CD4-positive, alpha-beta T cell treated with Interferon gamma for 1 hour (primary cell): Measurements from ENCODE around the gene GTPBP2.
"Not testable (repeated sequence)": the region's sequence is repeated elsewhere in the genome, so short reads cannot be mapped to it uniquely, and the experiment has no call there.

Source experiments
- DNase-seq: peaks from one replicate; pipeline ENCODE4 v3.0.0-alpha.2; 2020

The GTPBP2 gene, protein sequence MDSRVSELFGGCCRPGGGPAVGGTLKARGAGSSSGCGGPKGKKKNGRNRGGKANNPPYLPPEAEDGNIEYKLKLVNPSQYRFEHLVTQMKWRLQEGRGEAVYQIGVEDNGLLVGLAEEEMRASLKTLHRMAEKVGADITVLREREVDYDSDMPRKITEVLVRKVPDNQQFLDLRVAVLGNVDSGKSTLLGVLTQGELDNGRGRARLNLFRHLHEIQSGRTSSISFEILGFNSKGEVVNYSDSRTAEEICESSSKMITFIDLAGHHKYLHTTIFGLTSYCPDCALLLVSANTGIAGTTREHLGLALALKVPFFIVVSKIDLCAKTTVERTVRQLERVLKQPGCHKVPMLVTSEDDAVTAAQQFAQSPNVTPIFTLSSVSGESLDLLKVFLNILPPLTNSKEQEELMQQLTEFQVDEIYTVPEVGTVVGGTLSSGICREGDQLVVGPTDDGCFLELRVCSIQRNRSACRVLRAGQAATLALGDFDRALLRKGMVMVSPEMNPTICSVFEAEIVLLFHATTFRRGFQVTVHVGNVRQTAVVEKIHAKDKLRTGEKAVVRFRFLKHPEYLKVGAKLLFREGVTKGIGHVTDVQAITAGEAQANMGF

DNA sequence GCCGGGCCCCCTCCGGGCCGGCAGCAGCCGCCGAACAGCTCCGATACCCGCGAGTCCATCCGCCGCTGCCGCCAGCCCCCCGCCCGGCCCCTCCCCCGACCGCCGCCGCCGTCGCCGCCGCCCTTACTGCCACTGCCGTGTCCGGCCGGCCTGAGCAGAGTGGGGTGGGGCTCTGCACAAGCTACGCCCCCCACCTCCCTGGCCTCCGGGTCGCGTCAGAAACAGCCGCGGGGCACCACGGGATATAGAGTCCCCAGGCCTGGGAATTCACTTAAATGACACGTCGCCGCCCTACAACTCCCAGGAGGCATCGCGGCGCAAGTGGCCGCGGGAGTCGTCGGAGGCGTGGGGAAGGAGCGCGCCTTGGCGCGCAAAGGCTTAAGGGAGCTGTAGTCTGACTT, at the start of gene GTPBP2:
Gene GTPBP2, minus strand, starts transcription at position 161 of the 401 bp plus-strand sequence. Its CDS starts 102 bp downstream, at position 59.
- peak; percentile 96 for DNase-seq

DNA sequence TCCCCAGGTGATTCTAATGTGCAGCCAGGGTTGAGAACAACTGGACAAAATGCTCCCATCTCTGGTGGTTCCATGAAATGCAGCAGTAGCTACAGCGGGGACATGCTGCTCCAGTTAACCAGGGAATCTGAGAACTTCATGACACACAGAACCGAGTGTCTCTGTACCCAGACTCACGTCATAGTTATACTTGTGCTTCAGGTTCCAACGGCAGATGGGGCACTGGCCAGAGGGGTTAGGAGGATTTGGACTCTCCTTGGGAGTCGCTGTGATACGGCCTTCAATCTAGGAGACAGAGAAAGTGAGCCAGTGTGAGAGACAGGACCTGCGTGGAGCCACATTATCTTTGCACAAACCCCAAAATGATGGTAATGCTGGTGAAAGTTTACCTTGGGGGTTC, 49.3 kb upstream of the GTPBP2 start:
- no peak for DNase-seq

DNA sequence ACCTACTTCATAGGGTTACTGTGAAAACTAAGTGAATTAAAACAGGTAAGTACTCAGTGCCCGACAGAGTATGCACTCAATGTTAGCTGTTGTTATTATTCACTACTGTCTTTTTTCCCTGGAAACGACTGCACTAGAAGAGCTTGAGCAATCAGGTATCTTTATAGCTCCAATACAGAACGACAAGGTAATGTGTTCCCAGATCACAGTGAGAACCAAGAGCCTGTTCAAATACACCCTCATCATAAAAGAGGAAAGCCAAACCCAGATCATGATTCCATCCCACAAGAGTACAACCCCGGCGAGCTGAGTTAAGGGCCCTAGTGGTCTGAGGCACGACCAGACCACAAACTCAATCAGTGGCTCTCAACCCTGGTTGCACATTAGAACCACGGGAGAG, 48.7 kb upstream of the GTPBP2 start:
- no peak for DNase-seq

DNA sequence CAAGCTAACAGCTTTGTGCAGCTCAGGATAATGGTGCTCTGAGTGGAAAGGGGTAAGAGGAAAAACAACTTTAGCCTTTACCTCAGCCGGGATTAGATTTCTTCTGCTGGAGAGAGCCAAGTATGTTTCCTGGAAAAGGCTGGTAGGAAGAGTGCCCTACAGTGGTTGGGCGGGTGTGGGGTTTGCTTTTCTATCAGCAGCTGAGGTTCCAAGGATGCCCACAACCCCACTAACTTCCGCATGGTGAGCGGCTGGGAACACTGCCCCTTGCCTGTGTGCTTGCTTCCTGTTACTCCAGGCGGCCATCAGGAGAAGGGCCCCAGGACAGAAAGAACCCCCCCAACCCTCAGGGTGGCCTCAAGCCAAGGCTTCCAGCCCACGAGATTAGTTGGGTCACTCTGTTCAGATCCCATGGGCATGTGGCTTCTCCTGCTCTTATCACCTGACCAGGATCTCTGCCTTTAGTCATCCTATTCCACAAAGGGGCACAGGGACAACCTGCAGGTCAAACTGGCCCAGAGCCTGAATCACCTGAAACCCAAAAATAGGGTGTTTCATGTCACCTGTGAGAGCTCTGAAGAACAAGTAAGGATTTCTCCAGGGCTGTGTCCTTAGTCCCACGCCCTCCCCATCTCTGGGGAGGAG, 48.0 kb upstream of the GTPBP2 start:
- DNase-seq, result no peak

DNA sequence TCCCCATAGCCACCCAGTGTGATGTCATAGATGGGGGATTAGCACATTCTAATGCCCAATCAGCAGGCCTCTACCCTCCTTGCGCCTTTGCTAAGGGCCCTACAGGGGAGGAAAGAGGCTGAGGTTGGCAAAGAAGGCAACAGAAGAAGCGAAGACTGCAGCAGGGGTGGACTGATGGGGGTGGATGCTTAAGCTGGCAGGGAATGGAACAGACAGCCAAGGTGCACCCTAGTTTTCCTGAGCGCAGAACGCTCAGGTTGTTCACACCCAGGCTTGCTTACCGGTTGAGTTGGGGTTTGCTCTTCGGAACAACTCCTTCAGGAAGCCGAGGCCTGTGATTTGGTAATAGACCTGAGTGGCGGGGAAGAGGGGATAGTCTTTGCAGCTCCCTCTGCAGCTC, 45.9 kb upstream of the GTPBP2 start:
- DNase-seq, result no peak

DNA sequence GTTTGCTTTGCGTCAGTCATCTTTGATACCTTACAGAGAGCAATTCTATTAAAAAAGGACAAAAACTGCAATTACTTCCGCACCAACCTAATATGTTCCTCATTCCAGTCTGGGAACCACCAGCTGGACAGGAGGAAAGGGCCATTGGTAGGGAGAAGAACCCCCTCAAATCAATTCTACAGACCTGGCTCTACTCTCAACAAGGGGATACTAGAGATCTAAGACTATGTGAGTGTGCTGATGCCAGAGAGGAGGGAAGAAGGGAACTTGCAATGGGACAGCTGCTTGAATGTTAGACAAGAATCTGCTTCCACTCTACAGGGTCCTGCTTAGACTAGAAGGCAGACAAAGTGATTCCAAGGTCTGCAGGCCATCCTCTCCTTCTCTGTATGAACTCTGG, 45.2 kb upstream of the GTPBP2 start:
- DNase-seq, result no peak

DNA sequence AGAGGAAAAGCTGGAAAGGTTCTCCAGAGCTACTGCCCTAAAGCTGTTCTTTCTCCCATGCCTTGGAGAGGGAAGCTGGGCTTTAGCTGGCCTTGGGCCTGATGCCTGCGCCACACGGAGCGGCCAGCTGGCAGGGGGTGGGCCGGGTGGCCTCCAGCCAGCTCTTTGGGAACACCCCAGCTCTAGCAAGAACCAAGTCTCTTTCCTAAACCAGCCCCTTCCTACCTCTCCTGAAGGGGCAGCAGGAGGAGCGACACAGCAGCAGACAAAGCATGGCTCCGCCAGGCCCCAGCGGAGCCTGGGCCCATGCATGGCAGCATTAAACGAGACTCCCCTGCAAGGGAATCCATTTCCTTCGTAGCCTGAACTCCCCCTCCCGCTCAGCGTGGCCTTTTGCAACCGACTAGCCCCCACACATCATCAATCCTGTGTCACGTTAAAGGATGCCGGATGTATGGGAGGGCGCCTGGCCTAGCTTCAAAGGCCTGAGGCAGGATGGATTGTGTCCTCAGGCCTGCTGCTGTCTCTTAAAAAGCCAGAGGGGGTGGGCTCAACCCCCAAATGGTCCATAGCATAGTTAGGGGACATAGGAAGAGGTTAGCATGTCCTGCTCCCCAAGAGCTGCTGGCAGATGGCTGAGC, 44.5 kb upstream of the GTPBP2 start:
- DNase-seq, result no peak

DNA sequence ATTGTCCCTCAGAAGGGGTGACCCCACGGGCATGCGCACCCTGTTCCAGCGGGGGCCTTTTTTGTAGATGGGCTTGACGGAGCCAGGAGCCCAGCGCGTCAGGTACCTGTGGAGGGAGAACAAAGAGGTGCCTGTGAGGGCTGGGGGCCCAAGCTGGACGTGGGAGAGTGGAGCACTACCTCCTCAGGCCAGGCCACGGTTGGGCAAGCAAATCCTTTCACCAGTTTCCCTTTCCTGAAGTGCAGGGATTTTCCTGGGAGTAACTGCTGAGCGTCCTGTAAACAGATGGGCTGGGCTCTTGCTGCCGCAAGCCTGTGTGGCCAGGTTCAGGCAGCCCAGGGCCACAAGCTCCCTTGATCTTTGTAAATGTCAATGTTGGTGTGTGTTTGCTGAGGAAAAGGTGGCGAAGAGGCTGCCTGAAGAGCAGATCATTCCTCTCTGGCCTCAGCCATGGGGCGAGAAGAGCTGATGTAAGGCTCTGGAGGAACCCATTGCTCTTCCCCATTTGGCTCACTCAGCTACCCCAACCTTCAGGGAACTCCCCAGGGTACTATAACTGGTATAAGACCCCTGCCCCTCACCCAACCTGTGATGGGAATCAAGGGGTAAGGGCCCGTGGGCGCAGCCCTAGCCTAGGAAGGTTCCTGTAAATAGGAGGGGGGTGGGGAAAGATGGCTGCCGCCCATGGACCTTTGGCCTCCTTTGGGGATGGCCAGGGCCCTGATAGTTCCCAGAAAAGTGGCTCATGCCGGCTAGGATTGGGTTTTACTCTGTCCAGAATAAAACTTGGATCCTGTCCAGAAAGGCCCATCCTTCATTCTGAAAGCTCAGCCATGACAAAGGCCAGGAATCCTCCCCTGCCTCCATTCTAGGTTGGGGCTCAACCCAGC, 43.0 kb upstream of the GTPBP2 start:
- no peak for DNase-seq

DNA sequence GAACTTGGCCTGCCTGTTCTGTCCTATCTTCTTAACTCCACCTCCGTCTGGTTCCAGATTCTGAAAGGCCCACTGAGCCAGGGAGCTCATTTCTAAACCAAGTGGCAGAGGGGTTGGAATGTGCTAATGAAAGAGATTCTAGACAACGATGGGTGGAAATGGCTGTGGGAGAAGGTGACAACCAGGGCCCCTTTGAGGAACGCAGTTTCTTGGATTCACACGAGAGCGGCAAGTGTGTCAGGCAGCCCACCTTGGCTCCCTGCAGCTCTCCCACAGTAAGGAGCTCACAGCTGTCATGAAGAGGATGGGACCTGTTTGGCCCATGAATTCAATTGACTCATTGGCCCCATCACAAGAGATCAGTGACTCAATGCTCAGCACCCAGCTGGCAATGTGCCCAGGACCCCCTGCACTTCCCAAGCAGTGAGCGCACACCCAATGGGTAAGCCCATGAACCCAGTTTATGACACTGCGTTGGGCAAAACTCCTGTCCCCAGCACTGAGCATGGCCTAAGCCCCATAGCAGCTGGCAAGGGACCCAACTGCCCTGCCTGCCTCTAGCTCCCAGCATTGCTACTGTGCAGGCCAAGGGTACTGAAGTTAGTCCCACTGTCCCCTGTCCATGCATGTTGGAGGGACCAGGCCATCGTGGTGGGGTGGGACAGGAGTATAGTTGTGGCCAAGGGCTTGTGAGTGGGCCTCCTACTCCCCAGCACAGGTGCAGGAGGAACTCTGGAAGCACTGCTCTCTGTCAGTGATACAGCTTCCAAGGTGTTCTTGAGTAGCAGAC, 42.1 kb upstream of the GTPBP2 start:
- DNase-seq, result no peak

DNA sequence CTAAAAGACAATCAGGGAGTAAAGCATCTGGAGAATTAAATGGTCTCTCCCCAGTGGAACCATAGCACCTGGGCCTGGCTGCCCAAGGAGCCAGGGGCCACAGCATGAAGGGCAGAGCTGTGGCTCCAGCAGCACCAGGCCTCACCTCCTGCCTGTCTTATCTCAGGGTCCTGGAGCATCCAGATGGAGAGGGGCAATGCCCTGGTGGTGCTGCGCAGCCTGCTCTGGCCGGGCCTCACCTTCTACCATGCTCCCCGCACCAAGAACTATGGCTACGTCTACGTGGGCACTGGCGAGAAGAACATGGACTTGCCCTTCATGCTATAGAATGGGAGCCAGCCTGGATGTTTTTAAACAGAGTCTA, 41.5 kb upstream of the GTPBP2 start:
- no peak for DNase-seq

DNA sequence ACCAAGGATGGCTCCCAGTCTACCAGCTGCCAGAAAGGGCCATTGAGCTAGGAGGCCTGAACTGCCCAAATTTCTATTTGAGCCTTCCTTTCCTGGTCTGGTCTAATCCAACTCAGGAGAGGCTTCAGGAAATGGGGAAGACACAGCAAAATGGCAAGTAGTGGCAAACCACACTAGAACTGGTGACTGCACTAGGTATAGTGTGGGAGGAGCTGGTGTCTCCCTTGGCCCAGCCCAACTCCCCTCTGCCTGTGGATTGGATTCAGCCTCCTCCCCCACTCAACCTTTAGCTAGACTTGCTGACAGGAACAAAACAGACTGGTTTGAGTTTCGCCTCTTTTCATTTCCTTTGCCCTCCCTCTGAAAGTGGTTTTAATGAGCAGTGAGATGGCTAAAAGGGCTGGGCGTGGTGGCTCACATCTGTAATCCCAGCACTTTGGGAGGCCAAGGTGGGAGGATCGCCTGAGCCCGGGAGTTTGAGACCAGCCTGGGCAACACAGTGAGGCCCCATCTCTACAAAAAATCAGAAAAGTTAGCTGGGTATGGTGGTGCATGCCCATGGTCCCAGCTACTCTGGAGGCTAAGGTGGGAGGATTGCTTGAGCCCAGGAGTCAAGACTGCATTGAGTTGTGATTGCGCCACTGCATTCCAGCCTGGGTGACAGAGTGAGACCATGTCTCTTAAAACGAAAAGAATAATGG, 41.0 kb upstream of the GTPBP2 start:
- DNase-seq, result no peak

DNA sequence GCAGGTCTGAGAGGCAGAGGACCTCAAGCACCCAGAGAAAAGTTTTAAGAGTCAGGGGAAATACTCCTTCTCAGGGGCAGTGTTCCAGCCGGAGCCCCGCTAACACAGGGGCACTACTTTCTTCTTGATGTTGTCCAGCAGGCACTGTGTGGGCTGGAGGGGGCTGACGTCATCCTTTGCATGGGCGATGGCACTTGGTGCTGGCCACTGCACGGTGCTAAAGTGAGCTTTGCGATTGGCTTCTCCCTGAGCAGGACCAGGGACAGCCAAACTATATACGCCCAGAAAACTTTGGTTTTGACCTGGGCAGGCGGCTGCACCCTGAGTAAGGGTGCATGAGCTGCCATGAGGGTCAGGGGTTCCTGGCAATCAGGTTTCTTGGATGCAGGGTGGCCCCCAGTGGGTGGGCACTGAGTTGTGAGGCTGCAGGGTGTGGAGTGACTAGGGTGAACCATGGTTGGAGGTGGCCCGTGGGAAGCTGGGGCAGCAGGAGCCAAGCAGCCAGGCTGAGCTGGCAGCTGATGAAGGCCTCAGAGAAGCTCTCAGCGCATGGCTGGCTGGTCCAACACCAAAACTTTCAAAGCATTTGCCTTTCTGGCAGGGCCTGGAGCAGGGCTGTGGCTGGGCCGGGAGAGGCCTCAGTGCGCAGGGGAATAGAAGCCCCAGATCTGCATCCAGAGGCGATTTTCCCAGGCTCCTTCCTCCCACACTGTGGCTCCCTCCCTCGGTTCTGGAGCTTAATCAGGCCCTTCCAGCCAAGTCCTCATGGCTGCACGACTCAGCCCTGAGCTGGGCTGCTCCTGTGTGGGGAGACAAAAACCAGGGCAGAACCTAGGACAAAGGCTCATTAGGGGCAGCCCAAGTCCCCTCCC, 40.2 kb upstream of the GTPBP2 start:
- DNase-seq, result no peak

DNA sequence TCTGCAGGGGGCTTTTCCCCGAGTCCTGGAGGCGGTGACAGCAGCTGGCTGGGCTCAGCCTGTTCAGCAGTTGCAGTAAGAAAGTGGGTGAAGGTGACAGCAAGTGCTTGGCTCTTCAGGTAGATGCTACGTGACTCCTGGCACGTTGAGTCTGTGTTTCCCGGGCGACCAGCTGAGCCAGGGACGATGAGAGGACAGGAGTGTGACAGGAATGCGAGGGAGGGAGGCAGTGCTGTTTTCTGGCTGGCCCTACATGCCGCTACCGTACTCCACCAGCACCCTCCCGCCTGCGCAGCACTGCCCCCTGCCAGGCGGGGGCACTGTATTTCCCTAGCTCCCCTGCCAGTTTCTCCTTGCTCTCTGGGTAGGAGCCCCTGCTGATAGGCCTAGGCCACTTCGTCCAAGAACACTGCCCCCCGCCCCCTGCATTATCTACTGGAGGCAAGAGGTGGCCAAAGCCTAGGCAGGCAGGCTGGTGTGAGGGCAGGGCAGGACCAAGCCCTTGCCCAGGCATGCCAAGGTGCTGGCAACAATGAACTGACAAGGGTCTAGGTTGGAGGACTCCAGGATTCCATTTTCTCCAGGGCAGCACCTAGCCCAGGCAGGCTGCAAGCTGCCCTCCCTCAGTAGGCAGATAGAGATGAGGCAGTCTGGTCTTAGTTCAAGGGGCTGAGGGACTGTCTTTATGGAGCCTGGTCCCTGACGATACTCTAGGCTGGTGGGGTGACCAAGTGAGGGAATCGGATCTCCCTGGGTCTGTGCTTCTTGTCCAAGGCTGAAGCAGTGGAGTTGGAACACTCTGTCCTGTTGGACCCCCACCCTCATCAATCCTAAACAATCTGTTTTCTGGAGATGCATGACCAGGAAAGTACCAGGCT, 39.3 kb upstream of the GTPBP2 start:
- DNase-seq, result peak; percentile 34

DNA sequence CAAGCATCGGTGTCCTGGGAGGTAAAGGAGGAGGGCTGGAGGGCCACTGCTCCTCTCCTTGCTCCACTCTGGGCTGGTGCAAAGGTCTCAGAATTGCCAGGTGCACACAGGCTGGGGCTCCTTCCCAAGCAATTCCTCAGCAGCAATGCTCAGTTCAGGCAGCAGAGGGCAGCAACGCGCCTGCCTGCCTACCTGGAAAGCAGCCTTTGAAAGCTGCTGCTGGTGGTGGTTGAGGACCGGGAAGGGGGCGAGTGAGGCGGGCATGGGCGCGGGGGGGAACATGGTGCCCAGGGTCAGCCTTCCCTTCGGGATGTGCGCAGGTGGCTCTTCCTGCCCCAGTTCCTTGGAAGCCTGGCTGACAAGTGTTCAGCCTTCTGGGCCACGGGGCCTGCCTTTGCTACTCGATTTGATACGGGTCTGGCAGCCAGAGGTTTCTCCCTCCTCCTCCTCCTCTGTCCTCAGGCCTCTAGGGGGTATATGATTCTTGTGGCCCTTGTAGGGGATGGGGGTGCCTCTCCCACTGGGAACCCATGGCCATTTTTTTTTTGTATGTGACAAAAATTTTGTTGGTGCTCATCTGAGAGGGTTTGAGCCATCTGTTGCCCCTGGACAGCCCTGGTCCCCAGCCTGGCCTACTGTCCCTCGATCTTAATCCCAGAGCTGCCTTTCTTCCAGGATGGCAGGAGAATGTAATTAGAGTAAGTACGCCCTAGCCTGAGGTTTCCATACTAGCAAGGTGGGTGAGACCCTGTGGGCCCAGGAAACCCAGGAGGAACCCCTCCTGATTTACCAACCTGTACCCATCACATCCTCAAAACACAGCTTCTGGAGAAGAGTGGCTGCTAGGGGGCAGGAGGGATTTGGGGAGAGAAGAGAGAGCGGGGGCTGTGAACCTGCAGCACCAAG, 38.4 kb upstream of the GTPBP2 start:
- peak; percentile 73 for DNase-seq

DNA sequence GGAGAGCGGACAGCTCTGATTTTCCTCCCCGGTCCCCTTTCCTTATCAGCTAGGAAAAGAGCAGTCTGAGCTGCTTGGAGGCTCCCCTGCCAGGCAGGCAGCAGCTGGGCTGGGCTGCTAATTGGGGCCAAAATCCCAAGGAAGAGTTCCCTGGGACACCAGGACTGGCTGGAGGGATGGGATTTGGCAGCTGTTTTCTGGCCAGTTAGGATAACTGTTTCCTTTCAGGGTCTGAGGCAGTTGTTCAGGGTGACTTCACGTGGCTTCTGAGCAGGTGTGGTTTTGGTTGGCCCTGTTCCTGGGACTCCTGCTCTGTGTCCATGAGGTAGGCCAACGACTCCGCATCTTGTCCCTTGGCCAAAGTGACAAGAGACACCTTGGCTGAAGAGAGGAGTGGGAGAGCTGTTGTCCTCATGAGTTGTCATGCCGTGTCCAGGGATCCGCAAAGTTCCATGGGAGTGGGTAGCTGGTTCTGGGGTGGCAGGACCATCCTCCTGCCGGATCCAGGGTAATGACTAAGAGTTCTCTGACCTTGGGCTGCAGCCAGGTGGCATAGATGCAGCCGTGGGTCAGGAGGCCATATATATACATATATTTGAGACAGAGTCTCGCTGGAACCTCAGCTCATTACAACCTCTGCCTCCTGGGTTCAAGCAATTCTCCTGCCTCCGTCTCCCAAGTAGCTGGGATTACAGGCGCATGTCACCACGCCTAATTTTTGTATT, 37.3 kb upstream of the GTPBP2 start:
- no peak for DNase-seq

DNA sequence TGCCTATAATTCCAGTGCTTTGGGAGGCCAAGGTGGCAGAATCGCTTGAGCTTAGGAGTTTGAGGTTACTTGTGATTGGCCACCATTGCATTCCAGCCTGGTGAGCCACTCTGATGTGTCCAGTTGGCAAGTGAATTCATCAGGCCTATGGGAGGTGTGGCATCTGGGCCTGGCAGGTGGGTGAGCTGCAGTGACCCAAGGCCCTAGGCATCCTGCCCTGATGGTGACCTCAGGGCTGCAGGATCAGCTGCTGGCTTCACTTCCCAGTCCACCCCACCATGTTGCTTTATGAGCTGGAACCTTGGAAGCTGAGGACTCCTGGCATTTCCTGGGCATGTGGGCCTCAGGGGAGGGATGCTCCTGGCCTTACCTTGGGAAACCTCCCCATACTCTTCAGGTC, 36.3 kb upstream of the GTPBP2 start:
- DNase-seq, result no peak

DNA sequence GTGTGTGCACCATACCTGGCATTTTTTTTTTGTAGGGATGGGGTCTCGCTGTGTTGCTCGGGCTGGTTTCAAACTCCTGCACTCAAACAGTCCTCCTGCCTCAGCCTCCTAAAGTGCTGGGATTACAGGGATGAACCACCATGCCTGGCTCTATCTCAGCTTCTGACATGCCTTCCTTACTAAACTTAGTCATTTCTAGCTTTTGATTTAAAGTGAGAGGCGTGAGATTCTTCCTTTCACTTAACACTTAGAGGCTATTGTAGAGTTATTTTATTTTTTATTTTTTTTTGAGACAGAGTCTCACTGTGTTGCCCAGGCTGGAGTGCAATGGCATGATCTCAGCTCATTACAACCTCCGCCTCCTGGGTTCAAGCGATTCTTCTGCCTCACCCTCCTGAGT, 33.9 kb upstream of the GTPBP2 start:
- not testable (repeated sequence) for DNase-seq
